ENCODE measurements around the gene BBLN.
A peak's percentile ranks its signal among the peaks of the same experiment; 100 is the strongest.

Gene BBLN

DNA sequence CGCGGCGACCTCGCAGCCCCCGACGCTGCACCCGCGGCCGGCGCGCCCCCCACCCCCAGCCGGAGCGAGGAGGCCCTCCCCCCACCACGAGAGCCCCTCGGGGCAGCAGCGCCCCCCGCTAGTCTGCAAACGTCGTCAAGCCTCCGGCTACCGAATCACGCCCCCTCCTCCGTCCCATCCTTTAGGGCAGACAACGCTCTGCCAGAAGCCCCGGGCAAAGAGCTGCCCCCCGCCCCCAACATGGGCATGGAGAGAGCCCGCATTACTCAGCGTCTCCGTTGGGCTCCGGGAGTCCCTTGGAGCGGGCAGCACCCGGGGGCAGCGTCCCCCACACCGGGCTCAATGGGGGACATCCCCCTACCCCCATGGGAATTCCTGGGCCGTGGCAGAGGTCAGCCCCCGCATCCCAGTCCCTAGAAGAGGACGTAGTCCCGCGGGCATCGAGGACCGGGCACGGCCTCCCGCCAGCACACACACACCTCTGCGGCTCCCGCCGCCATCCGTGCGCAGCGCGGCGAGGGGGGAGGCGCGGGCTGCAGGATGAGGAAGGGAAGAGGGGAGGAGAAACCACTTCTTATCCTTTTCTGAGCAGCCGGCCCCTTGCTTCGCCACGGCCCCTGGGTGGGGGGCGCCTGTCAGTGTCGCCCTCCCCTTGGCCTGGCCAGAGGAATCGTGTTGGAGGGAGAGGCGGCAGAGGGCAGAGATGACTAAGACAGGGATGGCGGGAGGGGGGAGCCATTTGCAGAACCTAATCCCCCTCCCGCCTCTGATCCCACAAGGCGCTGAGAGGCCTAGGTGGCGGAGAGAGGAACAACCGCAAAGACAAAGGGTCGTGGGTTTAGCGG, 43.9 kb downstream of the BBLN start:
- Histone ChIP-seq H3K4me3 (ENCODE audit: low read length) (peak overlapping the region; percentile 61; the same call in 1 of the 2 replicates), H4K20me1 (ENCODE audit: insufficient read depth, low read length) (no peaks in the 10 kb centered on the region), H3F3A (ENCODE audit: insufficient read depth, low read length) (no peaks in the 10 kb centered on the region), H3K9me2 (replicated peaks; ENCODE audit: insufficient read depth, low read length) (no peaks in the 10 kb centered on the region), H3K4me1 (ENCODE audit: low read length) (0 out of 2 replicates have a peak, but pooled peaks cover 3% of the 10 kb centered on the region), H3K9me3 (replicated peaks; ENCODE audit: insufficient read depth, low read length) (no peaks in the 10 kb centered on the region), H3K9ac (ENCODE audit: low read length) (no peak overlapping the region), H3K27me3 (replicated peaks; ENCODE audit: insufficient read depth, low read length) (peaks cover 30% of the 10 kb centered on the region), H3K36me3 (replicated peaks; ENCODE audit: insufficient read depth, low read length) (no peaks in the 10 kb centered on the region), H2AFZ (ENCODE audit: low read length) (no peak overlapping the region), H3K4me2 (ENCODE audit: low read depth, low read length) (peak overlapping the region; percentile 94), H3K27ac (ENCODE audit: low read length) (no peak overlapping the region), H3K79me2 (ENCODE audit: low read length) (no peaks in the 10 kb centered on the region)
- DNase-seq, result no peak
- TF ChIP-seq EZH2phosphoT487 (IDR thresholded peaks at IDR 0.05; ENCODE audit: low read length) (no peak), EZH2 (optimal IDR thresholded peaks at IDR 0.05; ENCODE audit: low read depth, low read length) (peak; percentile 55)
- TF ChIP-seq, protein P1, sequence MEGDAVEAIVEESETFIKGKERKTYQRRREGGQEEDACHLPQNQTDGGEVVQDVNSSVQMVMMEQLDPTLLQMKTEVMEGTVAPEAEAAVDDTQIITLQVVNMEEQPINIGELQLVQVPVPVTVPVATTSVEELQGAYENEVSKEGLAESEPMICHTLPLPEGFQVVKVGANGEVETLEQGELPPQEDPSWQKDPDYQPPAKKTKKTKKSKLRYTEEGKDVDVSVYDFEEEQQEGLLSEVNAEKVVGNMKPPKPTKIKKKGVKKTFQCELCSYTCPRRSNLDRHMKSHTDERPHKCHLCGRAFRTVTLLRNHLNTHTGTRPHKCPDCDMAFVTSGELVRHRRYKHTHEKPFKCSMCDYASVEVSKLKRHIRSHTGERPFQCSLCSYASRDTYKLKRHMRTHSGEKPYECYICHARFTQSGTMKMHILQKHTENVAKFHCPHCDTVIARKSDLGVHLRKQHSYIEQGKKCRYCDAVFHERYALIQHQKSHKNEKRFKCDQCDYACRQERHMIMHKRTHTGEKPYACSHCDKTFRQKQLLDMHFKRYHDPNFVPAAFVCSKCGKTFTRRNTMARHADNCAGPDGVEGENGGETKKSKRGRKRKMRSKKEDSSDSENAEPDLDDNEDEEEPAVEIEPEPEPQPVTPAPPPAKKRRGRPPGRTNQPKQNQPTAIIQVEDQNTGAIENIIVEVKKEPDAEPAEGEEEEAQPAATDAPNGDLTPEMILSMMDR (IDR thresholded peaks at IDR 0.05; ENCODE audit: low read length), result no peak

DNA sequence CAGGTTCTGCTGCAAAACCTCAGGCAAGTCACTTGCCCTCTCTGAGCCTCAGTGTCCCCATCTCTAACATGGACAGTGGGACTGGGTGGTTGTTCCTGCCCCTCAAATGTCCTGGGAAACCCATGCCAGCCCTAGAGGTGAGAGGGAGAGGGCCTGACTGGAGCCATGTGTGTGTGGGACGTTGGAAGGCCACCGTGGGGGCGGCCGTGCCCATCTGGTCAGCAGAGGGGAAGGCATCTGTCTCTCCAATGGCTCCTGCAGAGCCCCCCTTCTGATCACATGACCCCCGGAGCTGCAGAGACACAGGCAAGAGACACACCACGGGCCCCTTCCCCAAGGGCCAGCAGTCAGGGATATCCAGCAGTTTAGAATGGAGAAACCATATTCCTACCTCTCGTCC, 44.8 kb downstream of the BBLN start:
- Histone ChIP-seq H3K79me2 (ENCODE audit: low read length) (no peaks in the 10 kb centered on the region), H3K27ac (ENCODE audit: low read length) (no peak overlapping the region), H3K4me1 (ENCODE audit: low read length) (0 out of 2 replicates have a peak, but pooled peaks cover 3% of the 10 kb centered on the region), H2AFZ (ENCODE audit: low read length) (no peak overlapping the region), H3F3A (ENCODE audit: insufficient read depth, low read length) (no peaks in the 10 kb centered on the region), H3K27me3 (replicated peaks; ENCODE audit: insufficient read depth, low read length) (peaks cover 30% of the 10 kb centered on the region), H3K36me3 (replicated peaks; ENCODE audit: insufficient read depth, low read length) (no peaks in the 10 kb centered on the region), H3K9me3 (replicated peaks; ENCODE audit: insufficient read depth, low read length) (no peaks in the 10 kb centered on the region), H4K20me1 (ENCODE audit: insufficient read depth, low read length) (no peaks in the 10 kb centered on the region), H3K9me2 (replicated peaks; ENCODE audit: insufficient read depth, low read length) (no peaks in the 10 kb centered on the region), H3K9ac (ENCODE audit: low read length) (no peak overlapping the region), H3K4me3 (ENCODE audit: low read length) (no peak overlapping the region), H3K4me2 (ENCODE audit: low read depth, low read length) (no peak overlapping the region)
- TF ChIP-seq, protein P1 (IDR thresholded peaks at IDR 0.05; ENCODE audit: low read length), result no peak
- TF ChIP-seq EZH2phosphoT487 (IDR thresholded peaks at IDR 0.05; ENCODE audit: low read length) (no peak), EZH2 (optimal IDR thresholded peaks at IDR 0.05; ENCODE audit: low read depth, low read length) (no peak)
- no peak for DNase-seq

DNA sequence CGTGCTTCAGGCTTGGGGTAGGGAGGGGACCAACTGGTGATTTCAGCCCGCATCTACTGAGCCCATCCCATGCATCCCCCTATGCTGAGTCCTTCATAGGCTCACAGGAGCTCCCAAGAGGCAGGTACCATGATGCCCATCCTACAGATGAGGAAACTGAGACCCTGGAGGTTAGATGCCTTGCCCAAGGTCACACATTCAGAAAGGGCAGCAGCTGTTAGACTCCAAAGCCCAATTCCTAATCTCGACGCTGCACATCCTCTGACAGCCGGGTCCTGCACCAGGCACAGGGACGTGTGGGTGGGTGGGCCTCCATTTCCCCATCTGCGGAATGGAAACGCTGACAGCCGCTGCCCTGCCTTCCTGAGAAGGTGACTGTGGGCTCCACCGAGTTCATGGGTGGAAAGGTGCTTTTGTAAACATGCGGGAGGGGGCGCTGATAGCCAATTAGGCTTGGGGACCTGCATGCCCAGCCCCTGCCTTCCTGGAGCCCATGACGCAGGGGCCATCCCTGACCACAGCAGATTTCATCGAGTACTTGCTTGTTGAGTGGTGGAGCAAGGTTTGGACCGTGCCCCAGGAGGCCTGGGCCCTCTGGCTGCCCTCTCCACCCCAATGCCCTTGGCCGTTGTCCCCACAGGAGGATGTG, 45.4 kb downstream of the BBLN start:
- Histone ChIP-seq H3F3A (ENCODE audit: insufficient read depth, low read length) (no peaks in the 10 kb centered on the region), H4K20me1 (ENCODE audit: insufficient read depth, low read length) (no peaks in the 10 kb centered on the region), H3K9me2 (replicated peaks; ENCODE audit: insufficient read depth, low read length) (no peaks in the 10 kb centered on the region), H3K9ac (ENCODE audit: low read length) (no peak overlapping the region), H3K4me2 (ENCODE audit: low read depth, low read length) (no peak overlapping the region), H3K4me3 (ENCODE audit: low read length) (no peak overlapping the region), H3K4me1 (ENCODE audit: low read length) (0 out of 2 replicates have a peak, but pooled peaks cover 3% of the 10 kb centered on the region), H3K27ac (ENCODE audit: low read length) (no peak overlapping the region), H3K9me3 (replicated peaks; ENCODE audit: insufficient read depth, low read length) (no peaks in the 10 kb centered on the region), H3K27me3 (replicated peaks; ENCODE audit: insufficient read depth, low read length) (peaks cover 30% of the 10 kb centered on the region), H3K79me2 (ENCODE audit: low read length) (no peaks in the 10 kb centered on the region), H2AFZ (ENCODE audit: low read length) (no peak overlapping the region), H3K36me3 (replicated peaks; ENCODE audit: insufficient read depth, low read length) (no peaks in the 10 kb centered on the region)
- DNase-seq, result no peak
- TF ChIP-seq, protein P1 (IDR thresholded peaks at IDR 0.05; ENCODE audit: low read length), result no peak
- no peak for TF ChIP-seq EZH2 (optimal IDR thresholded peaks at IDR 0.05; ENCODE audit: low read depth, low read length)
- no peak for TF ChIP-seq EZH2phosphoT487 (IDR thresholded peaks at IDR 0.05; ENCODE audit: low read length)

Measured in MM.1S (cell line).